SK-N-SH treated with all-trans-retinoic acid at 6 μM for 48 hours (cell line): Measurements from ENCODE around the gene TLE2.
"Not testable (repeated sequence)": the region's sequence is repeated elsewhere in the genome, so short reads cannot be mapped to it uniquely, and the experiment has no call there.

ENCODE experiments used
- ATAC-seq: fragments of 200-7000 bp; cut with Tn5 transposase; 3 replicates; pipeline ENCODE4 v1.9.1; 2020; ENCODE audit warnings: mild to moderate bottlenecking, moderate library complexity
- ARNTL ChIP-seq: fragments of 450-650 bp; formaldehyde crosslinking; IDR thresholded peaks from 2 replicates; pipeline ENCODE4 v1.5.0; 2020; ENCODE audit warnings: low read depth, mild to moderate bottlenecking, moderate library complexity, borderline replicate concordance
- CREB5 ChIP-seq: fragments of 250-450 bp; sonication (Bioruptor Pico); IDR thresholded peaks from 2 replicates; pipeline ENCODE4 v1.5.1; 2020; ENCODE audit warnings: low read depth, mild to moderate bottlenecking, moderate library complexity
- ESRRG ChIP-seq: fragments of 250-450 bp; sonication (Bioruptor Pico); IDR thresholded peaks from 2 replicates; pipeline ENCODE4 v1.6.1; 2021; ENCODE audit warnings: mild to moderate bottlenecking
- GLIS3 ChIP-seq: fragments of 250-450 bp; sonication (Bioruptor Pico); IDR thresholded peaks from 2 replicates; pipeline ENCODE4 v1.5.0; 2020; ENCODE audit warnings: mild to moderate bottlenecking, moderate library complexity
- ISL1 ChIP-seq: fragments of 250-450 bp; sonication (Bioruptor Pico); IDR thresholded peaks from 2 replicates; pipeline ENCODE4 v2.1.2; 2022; ENCODE audit warnings: mild to moderate bottlenecking, moderate library complexity
- OSR1 ChIP-seq: fragments of 250-450 bp; sonication (Bioruptor Pico); IDR thresholded peaks from 2 replicates; pipeline ENCODE4 v1.8.0; 2022; ENCODE audit warnings: moderate library complexity, mild to moderate bottlenecking, inconsistent platforms
- PPARA ChIP-seq: fragments of 250-450 bp; sonication (Bioruptor Pico); IDR thresholded peaks from 2 replicates; pipeline ENCODE4 v1.5.0; 2020; ENCODE audit warnings: mild to moderate bottlenecking, borderline replicate concordance
- RARB ChIP-seq: fragments of 250-450 bp; sonication (Bioruptor Pico); IDR thresholded peaks from 2 replicates; pipeline ENCODE4 v1.8.0; 2021; ENCODE audit warnings: mild to moderate bottlenecking, moderate library complexity
- SNAI2 ChIP-seq: fragments of 250-450 bp; sonication (Bioruptor Pico); IDR thresholded peaks from 2 replicates; pipeline ENCODE4 v1.5.0; 2020; ENCODE audit warnings: mild to moderate bottlenecking, moderate library complexity
- TOX ChIP-seq: fragments of 250-450 bp; sonication (Bioruptor Pico); IDR thresholded peaks from 2 replicates; pipeline ENCODE4 v1.8.0; 2021; ENCODE audit warnings: mild to moderate bottlenecking, moderate library complexity, borderline replicate concordance
- TSHZ2 ChIP-seq: fragments of 250-450 bp; sonication (Bioruptor Pico); IDR thresholded peaks from 2 replicates; pipeline ENCODE4 v1.5.0; 2020; ENCODE audit warnings: mild to moderate bottlenecking, moderate library complexity
- ZC3H10 ChIP-seq: fragments of 250-450 bp; sonication (Bioruptor Pico); IDR thresholded peaks from 2 replicates; pipeline ENCODE4 v1.5.1; 2021; ENCODE audit warnings: mild to moderate bottlenecking, moderate library complexity
- ZFP3 ChIP-seq: fragments of 250-450 bp; sonication (Bioruptor Pico); IDR thresholded peaks from 2 replicates; pipeline ENCODE4 v1.5.0; 2020; ENCODE audit warnings: mild to moderate bottlenecking, moderate library complexity
- ZFP30 ChIP-seq: fragments of 450-650 bp; formaldehyde crosslinking; IDR thresholded peaks from 2 replicates; pipeline ENCODE4 v1.5.0; 2022; ENCODE audit warnings: mild to moderate bottlenecking, moderate library complexity
- ZNF565 ChIP-seq: fragments of 450-650 bp; formaldehyde crosslinking; conservative IDR thresholded peaks from 2 replicates; pipeline ENCODE4 v1.5.0; 2020; ENCODE audit warnings: low read depth, mild to moderate bottlenecking, moderate library complexity
- TF ChIP-seq, protein P1 (sequence below): fragments of 250-450 bp; sonication (Bioruptor Pico); IDR thresholded peaks from 2 replicates; pipeline ENCODE4 v1.5.1; 2021; ENCODE audit warnings: mild to moderate bottlenecking, moderate library complexity
- TF ChIP-seq, protein P2 (sequence below): fragments of 250-450 bp; sonication (Bioruptor Pico); IDR thresholded peaks from 2 replicates; pipeline ENCODE4 v1.8.0; 2021; ENCODE audit warnings: low read depth, mild to moderate bottlenecking, moderate library complexity, borderline replicate concordance

TLE2 gene

DNA sequence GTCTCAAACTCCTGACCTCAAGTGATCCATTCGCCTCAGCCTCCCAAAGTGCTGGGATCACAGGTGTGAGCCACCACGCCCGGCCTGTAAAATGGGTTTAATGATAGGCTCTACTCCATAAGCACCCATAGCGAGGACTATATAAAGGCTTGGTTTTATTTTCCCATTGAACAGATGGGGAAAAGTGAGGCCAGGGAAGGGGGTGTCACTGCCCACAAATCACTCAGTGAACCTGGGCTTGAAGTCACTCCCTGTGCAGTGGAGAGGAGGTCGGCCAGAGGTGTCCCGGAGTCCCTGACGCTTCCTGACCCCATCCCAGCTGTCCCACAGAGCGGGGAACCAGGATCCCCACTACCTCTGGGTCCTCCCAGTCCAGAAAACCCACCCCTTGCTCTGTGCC, 14.9 kb downstream of the TLE2 start (continued):
- TF ChIP-seq, protein P1, sequence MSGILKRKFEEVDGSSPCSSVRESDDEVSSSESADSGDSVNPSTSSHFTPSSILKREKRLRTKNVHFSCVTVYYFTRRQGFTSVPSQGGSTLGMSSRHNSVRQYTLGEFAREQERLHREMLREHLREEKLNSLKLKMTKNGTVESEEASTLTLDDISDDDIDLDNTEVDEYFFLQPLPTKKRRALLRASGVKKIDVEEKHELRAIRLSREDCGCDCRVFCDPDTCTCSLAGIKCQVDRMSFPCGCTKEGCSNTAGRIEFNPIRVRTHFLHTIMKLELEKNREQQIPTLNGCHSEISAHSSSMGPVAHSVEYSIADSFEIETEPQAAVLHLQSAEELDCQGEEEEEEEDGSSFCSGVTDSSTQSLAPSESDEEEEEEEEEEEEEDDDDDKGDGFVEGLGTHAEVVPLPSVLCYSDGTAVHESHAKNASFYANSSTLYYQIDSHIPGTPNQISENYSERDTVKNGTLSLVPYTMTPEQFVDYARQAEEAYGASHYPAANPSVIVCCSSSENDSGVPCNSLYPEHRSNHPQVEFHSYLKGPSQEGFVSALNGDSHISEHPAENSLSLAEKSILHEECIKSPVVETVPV (CRISPR knock-in tag) = no peak
- TF ChIP-seq PPARA (CRISPR knock-in tag) (no peak), ZC3H10 (CRISPR knock-in tag) (no peak)

DNA sequence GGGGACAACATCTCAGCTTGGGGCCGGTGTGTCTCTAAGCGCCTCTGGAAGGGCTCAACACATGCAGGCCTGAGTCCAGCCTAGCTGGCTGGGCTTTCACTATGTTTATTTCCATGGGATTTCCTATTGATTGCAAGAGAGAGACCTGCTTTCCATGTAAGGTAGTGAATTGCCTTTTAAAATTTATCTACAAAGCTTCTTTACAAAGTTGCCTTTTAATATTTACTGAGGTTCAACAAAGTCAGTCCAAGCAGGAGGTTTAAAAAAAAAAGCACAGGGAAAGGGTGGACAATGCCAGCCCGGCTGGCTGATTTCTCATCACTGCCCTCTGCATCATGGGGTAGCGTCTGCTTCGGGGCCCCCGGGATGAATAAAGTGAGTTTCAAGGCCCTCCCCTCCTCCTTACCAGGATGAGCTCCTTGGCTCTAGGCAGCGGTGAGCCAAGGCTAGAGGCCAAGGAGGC, 15.8 kb downstream of the TLE2 start:
- TF ChIP-seq ZFP30 (CRISPR knock-in tag) (no peak), GLIS3 (no peak), TOX (CRISPR knock-in tag) (no peak), RARB (CRISPR knock-in tag) (no peak), OSR1 (CRISPR knock-in tag) (no peak), SNAI2 (CRISPR knock-in tag) (no peak), TSHZ2 (CRISPR knock-in tag) (no peak), ISL1 (CRISPR knock-in tag) (no peak), ZFP3 (no peak)
- TF ChIP-seq, protein P2, sequence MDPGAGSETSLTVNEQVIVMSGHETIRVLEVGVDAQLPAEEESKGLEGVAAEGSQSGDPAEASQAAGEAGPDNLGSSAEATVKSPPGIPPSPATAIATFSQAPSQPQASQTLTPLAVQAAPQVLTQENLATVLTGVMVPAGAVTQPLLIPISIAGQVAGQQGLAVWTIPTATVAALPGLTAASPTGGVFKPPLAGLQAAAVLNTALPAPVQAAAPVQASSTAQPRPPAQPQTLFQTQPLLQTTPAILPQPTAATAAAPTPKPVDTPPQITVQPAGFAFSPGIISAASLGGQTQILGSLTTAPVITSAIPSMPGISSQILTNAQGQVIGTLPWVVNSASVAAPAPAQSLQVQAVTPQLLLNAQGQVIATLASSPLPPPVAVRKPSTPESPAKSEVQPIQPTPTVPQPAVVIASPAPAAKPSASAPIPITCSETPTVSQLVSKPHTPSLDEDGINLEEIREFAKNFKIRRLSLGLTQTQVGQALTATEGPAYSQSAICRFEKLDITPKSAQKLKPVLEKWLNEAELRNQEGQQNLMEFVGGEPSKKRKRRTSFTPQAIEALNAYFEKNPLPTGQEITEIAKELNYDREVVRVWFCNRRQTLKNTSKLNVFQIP (CRISPR knock-in tag) = no peak
- TF ChIP-seq, protein P1 (CRISPR knock-in tag) = no peak
- no peak for ATAC-seq

DNA sequence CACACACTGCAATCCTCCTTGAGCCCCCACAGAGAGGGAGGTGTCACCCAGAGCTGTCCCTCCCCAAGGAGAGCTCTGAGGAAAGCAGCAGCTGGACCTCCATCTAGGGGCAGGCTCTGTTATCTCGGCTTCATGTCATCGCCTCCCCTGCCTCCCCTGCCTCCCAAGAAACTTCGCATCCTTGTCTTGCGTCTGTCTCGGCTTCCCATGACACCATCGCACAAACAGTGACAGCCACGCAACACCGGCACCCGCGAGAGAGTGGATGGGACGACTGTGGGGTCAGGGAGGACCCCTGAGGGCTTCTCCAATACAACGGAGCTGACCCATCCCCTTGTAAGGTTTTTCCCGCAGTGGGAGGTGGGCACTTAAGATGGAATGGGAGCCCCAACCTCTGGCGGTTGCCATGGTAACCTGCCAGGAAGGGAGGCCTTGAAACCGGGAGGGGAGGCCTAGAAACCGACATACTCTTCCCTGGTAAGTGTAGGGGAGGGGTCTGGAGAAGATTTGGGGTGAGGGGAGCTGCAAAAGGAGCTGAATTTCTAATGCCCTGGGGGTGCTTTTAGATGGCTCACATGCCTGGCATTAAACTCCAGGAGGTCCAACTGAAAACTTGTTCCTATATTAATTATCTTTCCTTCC, 16.3 kb downstream of the TLE2 start:
- ATAC-seq = no peak
- TF ChIP-seq TOX (CRISPR knock-in tag) (no peak), ISL1 (CRISPR knock-in tag) (no peak), OSR1 (CRISPR knock-in tag) (no peak), ZFP3 (no peak), RARB (CRISPR knock-in tag) (no peak), SNAI2 (CRISPR knock-in tag) (no peak), CREB5 (no peak), ARNTL (CRISPR knock-in tag) (no peak), GLIS3 (no peak), ZNF565 (CRISPR knock-in tag) (no peak), TSHZ2 (CRISPR knock-in tag) (no peak), ESRRG (CRISPR knock-in tag) (no peak), ZC3H10 (CRISPR knock-in tag) (no peak), PPARA (CRISPR knock-in tag) (no peak)
- TF ChIP-seq, all 23 proteins: peak for 0

- not testable (repeated sequence) for ATAC-seq
Measured at GRCh38 chr19:3012059-3012458, 17.0 kb downstream of the TLE2 start.
